Stimulated activated CD8-positive, alpha-beta memory T cell treated with anti-CD3 and anti-CD28 coated beads, Interleukin-4, amount 100 ng/mL, for 1 hour (primary cell): ENCODE results near the gene ATF6.

ENCODE experiments used
- DNase-seq, 2 donors: peaks; one replicate each; pipeline ENCODE4 v3.0.0-alpha.2; 2020; ENCODE audit warnings: low read depth in 2 of 2, low spot score in 1 of 2

Gene ATF6

DNA sequence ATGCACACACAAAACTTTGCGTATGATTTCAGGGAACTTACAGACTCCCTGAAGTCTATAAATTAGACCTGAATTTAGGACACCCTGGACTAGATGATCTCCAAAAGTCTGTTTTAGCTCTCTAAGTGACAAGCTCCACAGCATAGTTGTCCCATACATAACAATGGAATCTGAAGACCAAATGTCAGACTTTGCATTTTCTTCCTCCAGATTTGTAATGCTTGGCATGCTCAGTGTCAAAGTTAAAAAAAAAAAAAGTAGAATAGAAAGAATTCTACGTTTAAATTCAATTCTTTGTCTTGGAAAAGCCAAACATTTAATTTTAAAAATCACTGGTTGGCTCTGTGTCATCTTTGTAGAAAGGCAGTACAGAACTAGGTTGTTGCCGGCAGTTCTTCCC, 190.8 kb downstream of the ATF6 start:
- no peak for DNase-seq

DNA sequence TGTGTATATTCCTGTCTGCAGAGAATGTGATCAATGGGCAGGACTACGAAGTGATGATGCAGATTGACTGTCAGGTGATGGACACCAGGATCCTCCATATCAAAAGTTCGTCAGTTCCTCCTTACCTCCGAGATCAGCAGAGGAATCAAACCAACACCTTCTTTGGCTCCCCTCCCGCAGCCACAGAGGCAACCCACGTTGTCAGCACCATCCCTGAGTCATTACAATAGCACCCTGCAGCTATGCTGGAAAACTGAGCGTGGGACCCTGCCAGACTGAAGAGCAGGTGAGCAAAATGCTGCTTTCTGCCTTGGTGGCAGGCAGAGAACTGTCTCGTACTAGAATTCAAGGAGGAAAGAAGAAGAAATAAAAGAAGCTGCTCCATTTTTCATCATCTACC, 192.3 kb downstream of the ATF6 start:
- DNase-seq = no peak

DNA sequence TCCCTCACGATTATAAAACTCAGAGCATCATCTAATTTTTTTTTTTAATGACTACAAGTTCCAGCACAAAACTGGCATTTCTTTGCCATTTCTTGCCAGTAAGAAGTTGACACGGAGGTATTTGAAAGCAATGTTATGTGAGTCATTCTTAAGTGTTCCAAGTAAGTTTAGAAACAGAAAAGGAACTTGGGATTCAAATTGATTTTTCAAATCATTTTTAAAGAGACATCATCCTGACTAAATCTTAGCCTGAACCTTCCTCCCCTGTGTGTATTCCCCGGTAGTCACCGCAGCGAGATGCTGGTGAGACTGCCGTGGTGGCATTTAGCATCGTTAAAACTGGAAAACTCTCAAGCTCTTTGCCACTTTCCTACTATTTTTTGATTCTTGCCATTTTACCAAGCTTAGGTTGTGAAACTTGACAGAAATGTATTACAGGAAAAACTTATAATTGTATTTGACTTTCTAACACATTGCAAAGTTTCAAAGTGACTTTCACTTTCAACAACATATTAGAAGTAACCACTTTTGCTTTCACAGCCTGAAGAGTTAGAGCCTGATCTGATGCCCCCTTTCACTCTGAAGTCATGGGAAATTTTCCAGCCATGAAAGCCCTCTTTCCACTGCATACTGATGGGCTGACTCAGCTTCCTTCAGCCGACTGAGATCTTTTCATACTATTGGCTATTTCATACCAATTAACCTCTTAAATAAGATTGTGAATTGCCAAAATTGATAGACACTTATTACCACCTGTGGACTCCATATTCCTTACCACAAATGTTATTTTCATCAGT, 196.2 kb downstream of the ATF6 start:
- DNase-seq = no peak

DNA sequence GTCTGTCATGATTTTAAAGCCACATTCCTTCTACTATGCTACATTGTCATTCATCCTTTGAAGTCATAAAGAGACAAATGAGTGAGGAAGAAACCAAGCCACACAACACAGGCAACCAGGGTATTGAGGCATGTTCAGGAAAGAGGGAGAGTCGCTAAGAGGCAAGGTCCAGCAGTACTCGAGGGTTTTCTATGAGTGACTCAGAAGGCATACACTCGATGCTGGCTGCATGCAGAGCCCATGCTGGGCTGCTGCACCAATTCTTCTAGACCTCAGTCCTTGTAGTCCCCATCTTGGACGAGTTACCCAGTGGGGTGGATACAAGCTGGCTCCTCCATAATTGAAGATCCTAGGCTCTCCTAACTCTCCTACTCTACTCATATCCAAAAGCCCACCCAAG, 199.9 kb downstream of the ATF6 start:
- no peak for DNase-seq

DNA sequence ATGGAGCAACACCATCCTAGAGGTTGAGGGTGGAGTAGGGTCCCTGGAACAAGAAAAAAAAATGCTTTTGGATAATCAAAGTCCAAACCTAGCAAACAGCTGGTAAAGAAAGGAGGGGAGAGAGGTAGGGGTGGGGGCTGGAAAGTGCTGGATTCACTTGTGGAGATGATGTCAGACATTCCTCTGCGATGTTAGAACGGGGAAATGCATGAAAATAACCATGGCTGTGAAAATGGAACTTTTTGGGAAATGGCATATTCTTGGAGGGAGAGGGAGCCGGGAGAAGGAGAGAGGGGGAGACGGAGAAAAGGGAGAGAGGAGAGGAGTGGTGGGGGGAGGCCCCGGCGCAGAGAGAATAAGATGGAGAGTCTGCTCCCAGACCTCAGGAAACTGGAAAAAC, 203.9 kb downstream of the ATF6 start:
- DNase-seq = no peak

DNA sequence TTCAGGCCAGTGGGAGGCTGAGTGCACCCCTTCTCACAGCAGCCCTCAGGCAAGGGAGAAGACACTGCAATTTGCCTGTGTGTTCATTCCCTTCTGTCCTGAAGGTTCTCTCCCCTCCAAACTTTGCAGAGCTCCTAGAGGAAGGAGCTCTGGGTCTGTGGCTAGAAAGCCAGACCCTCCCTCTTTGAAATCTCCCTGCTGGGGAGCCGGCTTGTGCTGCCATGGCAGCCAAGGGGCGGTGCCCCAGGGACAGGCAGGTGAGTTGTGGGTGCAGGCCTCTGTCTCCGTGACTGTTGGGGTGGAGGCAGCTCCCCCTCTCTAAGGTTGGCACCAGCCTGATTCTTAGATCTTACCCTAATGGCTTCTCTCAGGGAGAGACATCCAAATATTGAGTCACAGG, 204.5 kb downstream of the ATF6 start:
- no peak for DNase-seq

DNA sequence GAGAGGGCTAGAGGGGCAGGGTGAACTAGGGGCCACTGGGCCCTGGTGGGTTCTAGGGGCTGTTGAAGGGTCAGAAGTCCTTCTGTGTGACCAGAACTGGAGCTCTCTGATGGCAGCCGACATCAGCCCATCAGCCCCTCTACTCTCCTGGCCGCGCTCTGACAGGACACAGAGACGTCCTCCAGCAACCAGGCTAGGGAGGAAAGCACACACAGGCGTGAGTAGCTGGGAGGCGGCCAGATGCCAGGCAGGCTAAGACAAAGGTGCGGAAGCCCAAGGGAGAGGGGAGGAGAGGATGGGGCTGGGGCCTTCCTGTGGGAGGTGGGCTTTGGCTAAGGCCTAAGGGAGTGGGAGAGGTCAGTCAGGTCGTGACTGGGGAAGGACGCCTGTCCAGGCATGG, 206.7 kb downstream of the ATF6 start:
- DNase-seq = no peak

DNA sequence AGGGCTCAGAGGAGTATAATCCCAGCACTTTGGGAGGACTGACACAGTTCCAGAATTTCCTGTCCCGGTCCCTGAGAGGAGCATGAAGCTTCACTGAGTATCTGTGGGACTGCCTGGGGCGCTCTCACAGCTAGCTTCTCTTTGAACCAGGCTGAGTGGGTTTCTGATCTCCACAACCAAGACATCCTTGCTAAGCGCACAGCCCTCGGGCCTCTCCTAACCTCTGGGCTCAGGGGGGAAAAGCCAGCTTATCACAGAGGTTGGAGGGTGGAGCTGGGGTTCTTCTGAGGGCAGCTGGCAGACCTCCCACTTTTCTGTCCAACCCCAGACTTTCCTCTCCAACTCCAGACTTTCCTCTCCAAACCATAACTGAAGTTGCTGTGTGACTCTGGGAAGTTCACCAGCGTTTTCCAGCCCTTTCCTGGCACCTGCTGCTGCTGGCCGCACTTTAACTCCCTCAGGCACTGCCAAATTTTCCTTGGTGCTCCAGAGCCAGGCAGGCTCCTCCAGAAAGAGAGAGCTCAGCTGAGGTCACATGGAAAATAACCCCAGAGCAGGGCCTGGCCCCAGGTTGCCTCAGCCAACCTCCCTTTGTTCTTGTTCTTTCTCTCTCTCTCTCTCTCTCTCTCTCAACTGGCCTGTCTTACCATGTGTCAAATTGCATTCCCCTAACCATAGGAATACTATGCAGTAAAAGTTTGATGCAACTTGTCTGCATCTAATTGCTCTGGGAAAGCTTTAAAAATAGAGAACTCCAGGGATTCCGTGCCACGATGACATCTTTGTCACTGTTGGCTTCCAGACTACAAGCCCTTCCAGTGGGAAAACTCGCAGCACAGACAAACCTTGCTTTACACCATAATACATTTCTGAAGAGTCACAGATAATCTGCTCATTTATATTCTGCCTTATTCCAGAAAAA, 208.1 kb downstream of the ATF6 start:
- no peak for DNase-seq

- no peak for DNase-seq
Observed at GRCh38 chr1:161978011-161978790, 212.1 kb downstream of the ATF6 start.

DNA sequence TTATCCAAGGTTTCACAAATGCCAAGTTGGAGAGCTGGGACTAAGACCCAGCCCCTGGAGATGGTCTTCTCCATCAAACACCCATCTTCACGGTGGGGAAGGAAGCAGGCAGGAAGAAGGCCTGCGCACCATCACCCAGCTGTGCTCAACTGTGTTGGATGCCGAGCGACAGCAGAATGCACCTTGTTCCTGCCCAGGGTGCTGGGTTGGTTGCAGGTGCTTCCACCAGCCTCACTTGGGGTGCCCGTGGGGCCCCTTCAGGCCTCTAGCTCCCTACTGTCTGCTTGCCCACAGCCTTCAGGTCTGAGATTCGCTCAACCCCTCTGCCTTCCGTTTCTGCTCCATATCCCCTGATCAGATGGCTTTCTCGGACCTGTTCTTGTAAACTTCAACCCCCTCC, 215.0 kb downstream of the ATF6 start:
- DNase-seq = no peak

- DNase-seq = no peak
Observed at GRCh38 chr1:161981735-161982506, 215.8 kb downstream of the ATF6 start.

GRCh38 chr1:161982507-161982895, 216.4 kb downstream of the ATF6 start:
- DNase-seq = no peak

DNA sequence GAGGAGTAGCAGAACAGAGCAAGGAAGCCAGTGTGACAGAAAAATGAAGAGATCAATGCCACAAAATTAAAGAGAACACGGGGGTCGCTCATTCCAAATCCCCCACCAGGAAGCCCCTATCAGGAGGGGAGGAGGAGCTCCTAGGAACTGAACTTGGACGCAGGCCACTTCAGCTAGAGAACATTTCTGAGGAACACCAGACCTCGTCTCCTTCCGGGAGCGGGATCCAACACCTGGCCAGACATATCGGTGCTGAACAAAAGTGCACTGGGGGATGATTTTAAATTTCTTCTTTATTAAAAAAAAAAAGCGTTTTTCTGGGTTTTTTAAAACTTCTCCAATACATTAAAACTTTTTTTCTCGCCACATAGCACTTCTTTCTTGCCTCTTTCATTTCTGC, 216.8 kb downstream of the ATF6 start:
- no peak for DNase-seq

DNA sequence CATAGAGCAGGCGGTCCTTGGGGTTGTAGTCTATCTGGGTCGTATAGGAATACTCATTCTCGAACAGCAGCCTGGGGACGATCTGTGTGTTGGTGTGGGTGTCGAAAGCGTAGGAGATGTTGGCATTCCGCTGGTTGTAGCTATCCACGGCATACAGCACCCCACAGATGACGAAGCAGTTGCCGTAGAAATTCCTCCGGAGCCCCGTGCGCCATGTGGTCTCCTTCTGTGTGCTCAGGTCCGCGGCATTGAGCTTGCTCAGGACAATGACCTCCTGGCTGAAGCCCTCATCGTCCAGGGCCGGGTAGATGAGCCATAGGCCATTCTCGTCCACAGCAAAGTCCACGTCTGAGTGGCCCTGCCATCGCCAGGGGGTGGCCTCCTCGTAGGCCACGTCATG, 217.6 kb downstream of the ATF6 start:
- DNase-seq = no peak

GRCh38 chr1:161985301-161985822, 219.2 kb downstream of the ATF6 start:
- no peak for DNase-seq

DNA sequence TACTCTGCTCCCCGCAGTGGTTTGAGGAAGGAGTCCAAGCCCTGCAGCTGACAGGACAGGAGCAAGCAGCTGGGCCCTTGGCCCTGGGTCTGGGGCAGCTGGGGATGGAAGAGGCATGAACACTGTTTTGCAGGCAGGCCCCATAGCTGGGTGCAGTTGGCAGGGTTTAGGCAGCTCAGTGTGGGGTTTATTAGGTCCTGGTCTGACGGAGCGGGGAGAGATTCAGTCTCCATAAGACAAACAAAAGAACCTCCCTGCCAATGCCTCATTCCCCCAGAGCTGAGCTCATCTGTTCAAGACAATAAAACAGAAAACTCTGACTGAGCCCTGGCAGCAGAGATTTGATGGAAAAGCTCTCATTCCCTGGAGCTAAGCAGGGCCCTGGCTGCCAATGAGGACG, 220.2 kb downstream of the ATF6 start:
- no peak for DNase-seq

DNA sequence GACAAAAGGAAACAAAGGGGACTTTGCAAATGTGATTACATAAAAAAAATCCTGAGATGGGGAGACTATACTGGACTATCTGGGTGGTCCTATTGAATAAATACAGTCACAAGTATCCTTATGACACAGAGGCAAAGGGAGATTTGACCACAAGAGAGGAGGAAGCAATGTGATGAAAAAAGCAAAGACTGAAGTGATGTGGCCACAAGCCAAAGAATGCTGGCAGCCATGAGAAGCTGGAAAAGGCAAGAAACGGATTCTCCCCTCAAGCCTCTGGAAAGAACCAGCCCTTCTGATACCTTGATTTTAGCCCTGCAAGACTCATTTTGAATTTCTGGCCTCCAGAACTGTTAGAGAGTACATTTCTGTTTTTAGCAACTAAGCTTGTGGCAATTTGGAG, 221.2 kb downstream of the ATF6 start:
- DNase-seq = no peak

DNA sequence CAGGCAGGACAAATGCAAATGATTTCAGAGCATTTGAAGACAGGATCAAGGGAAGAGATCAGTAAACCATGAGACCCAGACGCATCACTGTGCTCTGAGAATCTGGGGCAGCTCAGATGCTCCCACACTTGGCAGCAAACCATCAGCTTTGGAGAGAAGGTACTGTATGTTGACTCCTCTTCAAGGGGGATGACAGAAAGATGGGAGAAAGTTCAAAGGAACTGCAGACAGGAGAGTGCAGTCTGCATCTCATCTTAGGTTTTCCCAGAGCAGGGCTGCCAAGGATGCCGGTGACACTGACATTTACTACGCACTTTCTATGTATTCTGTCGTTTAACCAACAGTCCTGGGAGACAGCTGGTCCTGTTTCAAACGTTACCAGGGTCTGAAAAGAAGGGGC, 221.8 kb downstream of the ATF6 start:
- no peak for DNase-seq

GRCh38 chr1:161988413-161988812, 222.3 kb downstream of the ATF6 start:
- no peak for DNase-seq

DNA sequence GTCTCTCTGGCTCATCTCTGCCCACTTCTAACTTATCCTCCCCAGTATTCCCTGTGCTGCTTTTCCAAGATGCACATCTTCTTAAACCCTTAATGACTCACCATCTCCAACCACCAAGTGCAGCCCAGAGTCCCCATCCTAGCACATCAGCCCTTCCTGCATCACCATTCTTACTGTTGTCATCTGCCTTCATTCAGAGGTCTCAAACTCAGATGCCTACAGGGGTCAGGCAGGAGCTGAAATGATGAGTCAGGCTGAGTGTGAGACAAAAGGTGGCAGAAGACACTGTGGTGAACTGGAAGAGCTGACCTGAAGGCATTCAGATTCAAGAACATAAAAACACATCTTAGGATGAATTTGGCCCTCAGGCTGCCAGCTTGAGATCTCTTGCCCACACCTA, 223.0 kb downstream of the ATF6 start:
- no peak for DNase-seq

DNA sequence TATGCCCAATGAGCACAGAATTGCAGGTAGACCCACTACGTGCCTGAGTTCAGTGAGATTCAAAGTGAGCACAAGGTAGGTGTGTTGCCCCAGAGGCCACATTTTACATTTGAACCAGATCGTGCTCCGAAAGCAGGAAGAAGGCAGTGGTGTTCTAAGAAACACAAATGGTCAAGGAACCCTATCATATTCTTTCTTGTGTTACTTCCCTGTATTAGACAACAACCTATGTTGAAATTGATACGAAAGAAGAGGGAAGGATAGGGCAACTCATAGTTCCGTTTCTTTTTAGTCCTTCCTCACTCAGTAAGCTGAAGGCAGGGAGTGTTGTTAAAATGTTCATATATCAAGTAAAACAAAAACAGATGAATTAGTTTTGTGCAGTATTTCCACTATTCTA, 223.7 kb downstream of the ATF6 start:
- DNase-seq = no peak
